Esophagus muscularis mucosa (tissue), 3 donors: ENCODE data around the gene CBLL1.

Source experiments
- POLR2A ChIP-seq: fragments of 450-650 bp; IDR thresholded peaks from one replicate; pipeline ENCODE4 v1.6.1; 2017; ENCODE audit warnings: antibody characterized with exemption, moderate library complexity, mild to moderate bottlenecking, low read depth
- TF ChIP-seq, protein P1 (sequence below), 3 experiments: fragments of 200-600 bp in 2 of 3; fragments of 450-650 bp in 1 of 3; sonication (generic) in 2 of 3; IDR thresholded peaks; one replicate each; pipeline ENCODE4 v1.5.1; 2017 to 2019; ENCODE audit warnings: antibody characterized with exemption in 3 of 3, mild to moderate bottlenecking in 2 of 3, moderate library complexity in 1 of 3

DNA sequence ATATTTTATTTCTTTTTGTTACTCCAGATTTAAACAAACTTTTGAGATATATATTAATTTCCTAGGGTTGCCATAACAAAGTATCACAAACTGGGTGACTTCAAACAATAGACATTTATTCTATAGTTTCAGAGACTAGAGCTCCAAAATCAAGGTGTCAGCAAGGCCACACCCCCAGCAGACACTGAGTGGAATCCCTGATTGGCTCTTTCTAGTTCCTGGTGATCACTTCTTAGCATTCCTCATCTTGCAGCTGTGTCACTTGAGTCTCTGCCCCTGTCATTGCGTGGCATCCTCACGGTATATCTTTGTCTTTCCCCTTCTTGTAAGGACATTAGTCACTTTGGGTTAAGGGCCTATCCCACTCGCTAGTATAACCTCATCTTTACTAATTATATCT is 66.7 kb downstream of the CBLL1 start:
- TF ChIP-seq, protein P1, sequence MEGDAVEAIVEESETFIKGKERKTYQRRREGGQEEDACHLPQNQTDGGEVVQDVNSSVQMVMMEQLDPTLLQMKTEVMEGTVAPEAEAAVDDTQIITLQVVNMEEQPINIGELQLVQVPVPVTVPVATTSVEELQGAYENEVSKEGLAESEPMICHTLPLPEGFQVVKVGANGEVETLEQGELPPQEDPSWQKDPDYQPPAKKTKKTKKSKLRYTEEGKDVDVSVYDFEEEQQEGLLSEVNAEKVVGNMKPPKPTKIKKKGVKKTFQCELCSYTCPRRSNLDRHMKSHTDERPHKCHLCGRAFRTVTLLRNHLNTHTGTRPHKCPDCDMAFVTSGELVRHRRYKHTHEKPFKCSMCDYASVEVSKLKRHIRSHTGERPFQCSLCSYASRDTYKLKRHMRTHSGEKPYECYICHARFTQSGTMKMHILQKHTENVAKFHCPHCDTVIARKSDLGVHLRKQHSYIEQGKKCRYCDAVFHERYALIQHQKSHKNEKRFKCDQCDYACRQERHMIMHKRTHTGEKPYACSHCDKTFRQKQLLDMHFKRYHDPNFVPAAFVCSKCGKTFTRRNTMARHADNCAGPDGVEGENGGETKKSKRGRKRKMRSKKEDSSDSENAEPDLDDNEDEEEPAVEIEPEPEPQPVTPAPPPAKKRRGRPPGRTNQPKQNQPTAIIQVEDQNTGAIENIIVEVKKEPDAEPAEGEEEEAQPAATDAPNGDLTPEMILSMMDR (IDR thresholded peaks at IDR 0.05), result no peak
- no peak for TF ChIP-seq POLR2A
